ENCODE data around the gene FXYD7.

GRCh38 chr19:35114353-35115176, 28.5 kb upstream of the FXYD7 start:
- TF ChIP-seq, protein P1, sequence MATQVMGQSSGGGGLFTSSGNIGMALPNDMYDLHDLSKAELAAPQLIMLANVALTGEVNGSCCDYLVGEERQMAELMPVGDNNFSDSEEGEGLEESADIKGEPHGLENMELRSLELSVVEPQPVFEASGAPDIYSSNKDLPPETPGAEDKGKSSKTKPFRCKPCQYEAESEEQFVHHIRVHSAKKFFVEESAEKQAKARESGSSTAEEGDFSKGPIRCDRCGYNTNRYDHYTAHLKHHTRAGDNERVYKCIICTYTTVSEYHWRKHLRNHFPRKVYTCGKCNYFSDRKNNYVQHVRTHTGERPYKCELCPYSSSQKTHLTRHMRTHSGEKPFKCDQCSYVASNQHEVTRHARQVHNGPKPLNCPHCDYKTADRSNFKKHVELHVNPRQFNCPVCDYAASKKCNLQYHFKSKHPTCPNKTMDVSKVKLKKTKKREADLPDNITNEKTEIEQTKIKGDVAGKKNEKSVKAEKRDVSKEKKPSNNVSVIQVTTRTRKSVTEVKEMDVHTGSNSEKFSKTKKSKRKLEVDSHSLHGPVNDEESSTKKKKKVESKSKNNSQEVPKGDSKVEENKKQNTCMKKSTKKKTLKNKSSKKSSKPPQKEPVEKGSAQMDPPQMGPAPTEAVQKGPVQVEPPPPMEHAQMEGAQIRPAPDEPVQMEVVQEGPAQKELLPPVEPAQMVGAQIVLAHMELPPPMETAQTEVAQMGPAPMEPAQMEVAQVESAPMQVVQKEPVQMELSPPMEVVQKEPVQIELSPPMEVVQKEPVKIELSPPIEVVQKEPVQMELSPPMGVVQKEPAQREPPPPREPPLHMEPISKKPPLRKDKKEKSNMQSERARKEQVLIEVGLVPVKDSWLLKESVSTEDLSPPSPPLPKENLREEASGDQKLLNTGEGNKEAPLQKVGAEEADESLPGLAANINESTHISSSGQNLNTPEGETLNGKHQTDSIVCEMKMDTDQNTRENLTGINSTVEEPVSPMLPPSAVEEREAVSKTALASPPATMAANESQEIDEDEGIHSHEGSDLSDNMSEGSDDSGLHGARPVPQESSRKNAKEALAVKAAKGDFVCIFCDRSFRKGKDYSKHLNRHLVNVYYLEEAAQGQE (IDR thresholded peaks at IDR 0.05; ENCODE audit: insufficient read depth in 1 of 2, low read depth in 2 of 2, low read length in 2 of 2), result no peak
- TF ChIP-seq SIN3A (IDR thresholded peaks at IDR 0.05; ENCODE audit: borderline replicate concordance, insufficient read depth, low read length) (no peak), POLR2AphosphoS5 (IDR thresholded peaks at IDR 0.05; ENCODE audit: low read depth, low read length) (no peak), TAF1 (IDR thresholded peaks at IDR 0.05; ENCODE audit: borderline replicate concordance, insufficient read depth, low read length) (no peak), FOXP2 (optimal IDR thresholded peaks at IDR 0.05; ENCODE audit: borderline replicate concordance, extremely low read depth, extremely low read length, insufficient read depth) (no peak)
